Rectal smooth muscle tissue (tissue), 1 donor: ENCODE results near the gene NAALADL2.
"Not testable (repeated sequence)": the region's sequence is repeated elsewhere in the genome, so short reads cannot be mapped to it uniquely, and the experiment has no call there.

ENCODE experiments used
- H3K27ac ChIP-seq: one replicate; pipeline ENCODE4 v1.7.0; 2013; ENCODE audit warnings: low read depth, low read length, inconsistent platforms
- H3K27me3 ChIP-seq: one replicate; pipeline ENCODE4 v1.7.0; 2013; ENCODE audit warnings: low read length; ENCODE audit not compliant: control insufficient read depth, insufficient read depth
- H3K36me3 ChIP-seq: one replicate; pipeline ENCODE4 v1.7.0; 2013; ENCODE audit warnings: low read length; ENCODE audit not compliant: control insufficient read depth, insufficient read depth
- H3K4me1 ChIP-seq: one replicate; pipeline ENCODE4 v1.7.0; 2013; ENCODE audit warnings: low read length; ENCODE audit not compliant: control insufficient read depth, insufficient read depth
- H3K4me3 ChIP-seq: one replicate; pipeline ENCODE4 v1.7.0; 2013; ENCODE audit warnings: low read length
- H3K9ac ChIP-seq: one replicate; pipeline ENCODE4 v1.7.0; 2013; ENCODE audit warnings: low read length

Gene NAALADL2

GRCh38 chr3:175605851-175606250 lies 746.7 kb downstream of the NAALADL2 start:
- H3K9ac ChIP-seq, result no peak overlapping the region
- H3K4me1 ChIP-seq, result no peaks in the 10 kb centered on the region
- H3K4me3 ChIP-seq, result no peak overlapping the region
- H3K27me3 ChIP-seq, result no peaks in the 10 kb centered on the region
- H3K36me3 ChIP-seq, result no peaks in the 10 kb centered on the region
- H3K27ac ChIP-seq, result no peak overlapping the region

DNA sequence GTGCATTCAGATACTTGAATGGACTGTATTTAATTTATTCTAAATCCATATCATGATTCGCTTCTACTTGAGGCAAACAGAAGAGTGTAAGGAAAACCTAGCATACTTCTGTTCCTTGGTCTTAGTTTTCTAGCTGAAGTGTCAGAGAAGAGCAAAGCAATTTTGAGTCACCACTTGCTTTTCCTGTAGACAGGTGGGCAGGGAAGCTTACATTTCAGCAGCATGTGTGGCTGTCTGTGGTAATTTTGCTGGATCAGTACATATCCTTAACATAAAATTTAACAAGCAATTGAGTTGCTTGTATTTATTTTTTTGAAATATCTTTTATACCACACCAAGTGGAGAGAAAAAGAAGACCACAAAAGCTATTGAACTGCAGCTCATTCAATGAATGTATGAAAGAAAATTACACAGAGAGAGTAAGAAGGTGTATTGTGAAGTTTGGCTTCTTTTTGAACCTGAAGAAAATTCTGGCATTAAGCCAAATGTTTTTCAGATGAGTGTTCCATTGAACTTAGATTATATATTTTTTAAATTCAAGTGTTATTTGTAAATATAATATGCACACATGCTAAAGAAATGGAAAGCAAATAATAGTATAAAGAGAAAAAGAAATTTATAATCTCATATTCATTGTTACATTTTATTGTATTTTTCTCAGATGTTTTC lies 747.6 kb downstream of the NAALADL2 start:
- no peaks in the 10 kb centered on the region for H3K4me1 ChIP-seq
- no peak overlapping the region for H3K9ac ChIP-seq
- no peaks in the 10 kb centered on the region for H3K27me3 ChIP-seq
- H3K27ac ChIP-seq, result no peak overlapping the region
- H3K4me3 ChIP-seq, result no peak overlapping the region
- no peaks in the 10 kb centered on the region for H3K36me3 ChIP-seq

GRCh38 chr3:175608356-175608755 lies 749.2 kb downstream of the NAALADL2 start:
- H3K27ac ChIP-seq, result no peak overlapping the region
- no peaks in the 10 kb centered on the region for H3K27me3 ChIP-seq
- no peaks in the 10 kb centered on the region for H3K36me3 ChIP-seq
- no peak overlapping the region for H3K4me3 ChIP-seq
- H3K9ac ChIP-seq, result no peak overlapping the region
- H3K4me1 ChIP-seq, result no peaks in the 10 kb centered on the region

DNA sequence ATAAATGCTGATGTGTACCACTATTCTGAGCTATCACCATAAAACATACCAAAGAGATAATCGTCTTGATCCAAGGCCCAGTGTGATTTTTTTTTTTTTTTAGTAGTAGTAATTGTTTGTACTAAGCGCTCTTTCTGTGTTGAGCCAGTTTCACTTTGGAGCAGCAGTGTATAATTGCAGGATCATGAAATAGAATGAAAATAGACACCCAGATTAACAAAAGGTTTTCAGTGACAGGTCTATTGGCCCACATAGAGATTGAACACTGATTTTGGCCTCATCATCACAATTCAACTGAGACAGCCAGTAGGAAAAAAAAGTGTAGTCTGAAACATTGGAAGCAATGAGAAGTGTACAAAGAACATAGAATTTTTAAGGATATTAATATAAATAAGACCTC lies 749.8 kb downstream of the NAALADL2 start:
- no peak overlapping the region for H3K4me3 ChIP-seq
- H3K27ac ChIP-seq, result no peak overlapping the region
- no peak overlapping the region for H3K9ac ChIP-seq
- H3K4me1 ChIP-seq, result no peaks in the 10 kb centered on the region
- H3K36me3 ChIP-seq, result no peaks in the 10 kb centered on the region
- no peaks in the 10 kb centered on the region for H3K27me3 ChIP-seq

DNA sequence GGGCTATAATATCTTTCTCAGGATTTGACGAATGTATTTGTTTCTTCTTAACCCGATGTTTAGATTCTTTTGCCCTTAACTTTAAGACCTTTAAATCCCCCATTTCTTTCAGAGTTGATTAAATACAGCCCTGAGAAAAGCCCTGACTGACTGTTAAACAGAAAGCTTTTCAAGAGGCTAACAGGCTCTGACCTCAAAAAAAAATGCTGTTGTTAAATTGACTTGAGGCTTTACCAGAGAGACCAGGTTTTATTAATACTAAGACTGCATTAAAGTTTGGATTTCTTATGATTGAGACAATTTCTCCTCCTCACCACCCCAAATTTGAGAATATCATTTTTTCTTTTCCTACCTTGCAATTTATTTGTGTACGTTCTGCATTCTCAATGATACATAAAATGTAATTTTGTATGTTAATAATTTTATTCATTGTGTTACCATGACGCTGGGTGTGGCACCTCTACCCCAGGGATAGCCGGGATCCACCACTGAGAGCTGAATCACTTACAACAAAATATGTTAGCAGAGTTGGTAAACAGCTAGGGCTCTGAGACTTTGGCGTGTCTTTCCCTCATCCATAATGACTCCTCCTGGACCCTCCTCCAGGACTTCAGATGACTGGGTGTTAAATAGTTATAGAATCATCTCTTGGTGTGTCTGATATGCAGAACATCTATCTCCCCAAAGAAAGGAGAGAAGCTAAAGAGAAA lies 753.5 kb downstream of the NAALADL2 start:
- Histone ChIP-seq H3K9ac (no peak overlapping the region), H3K27me3 (no peaks in the 10 kb centered on the region), H3K4me1 (no peaks in the 10 kb centered on the region), H3K4me3 (no peak overlapping the region), H3K27ac (no peak overlapping the region), H3K36me3 (no peaks in the 10 kb centered on the region)

GRCh38 chr3:175614107-175614506 lies 755.0 kb downstream of the NAALADL2 start:
- H3K9ac ChIP-seq, H3K27me3 ChIP-seq, H3K4me1 ChIP-seq, H3K27ac ChIP-seq, H3K4me3 ChIP-seq, H3K36me3 ChIP-seq: not testable (repeated sequence)

- Histone ChIP-seq H3K4me3 (no peak overlapping the region), H3K27ac (no peak overlapping the region), H3K4me1 (no peaks in the 10 kb centered on the region), H3K36me3 (no peaks in the 10 kb centered on the region), H3K9ac (no peak overlapping the region), H3K27me3 (no peaks in the 10 kb centered on the region)
Measured at GRCh38 chr3:175617247-175617646, 758.1 kb downstream of the NAALADL2 start.

DNA sequence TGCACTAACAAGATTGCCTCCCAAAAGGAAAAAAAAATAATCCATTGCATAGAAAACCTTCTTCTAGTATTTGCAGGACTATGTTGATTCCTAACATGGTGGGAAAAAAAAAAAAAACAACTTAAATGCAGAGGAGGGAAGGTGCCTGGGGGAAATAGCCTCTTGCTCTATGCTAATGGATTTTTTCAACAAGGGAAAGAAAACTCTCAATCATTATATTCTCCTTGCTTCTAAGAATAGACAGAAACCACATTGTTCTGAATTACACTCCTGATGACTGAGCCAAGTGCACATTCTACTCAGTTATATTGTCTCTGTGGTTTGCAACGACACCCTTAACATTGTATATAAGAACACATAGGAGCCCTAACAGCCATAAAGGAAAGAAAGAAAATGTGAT lies 760.2 kb downstream of the NAALADL2 start:
- Histone ChIP-seq H3K27me3 (no peaks in the 10 kb centered on the region), H3K9ac (no peak overlapping the region), H3K4me1 (no peaks in the 10 kb centered on the region), H3K4me3 (no peak overlapping the region), H3K36me3 (no peaks in the 10 kb centered on the region), H3K27ac (no peak overlapping the region)

GRCh38 chr3:175620093-175620492 lies 761.0 kb downstream of the NAALADL2 start:
- Histone ChIP-seq H3K27ac (no peak overlapping the region), H3K9ac (no peak overlapping the region), H3K27me3 (no peaks in the 10 kb centered on the region), H3K4me3 (no peak overlapping the region), H3K36me3 (no peaks in the 10 kb centered on the region), H3K4me1 (no peaks in the 10 kb centered on the region)

GRCh38 chr3:175620532-175620931 lies 761.4 kb downstream of the NAALADL2 start:
- no peak overlapping the region for H3K4me3 ChIP-seq
- H3K27me3 ChIP-seq, result no peaks in the 10 kb centered on the region
- H3K4me1 ChIP-seq, result no peaks in the 10 kb centered on the region
- H3K36me3 ChIP-seq, result no peaks in the 10 kb centered on the region
- no peak overlapping the region for H3K27ac ChIP-seq
- H3K9ac ChIP-seq, result no peak overlapping the region

DNA sequence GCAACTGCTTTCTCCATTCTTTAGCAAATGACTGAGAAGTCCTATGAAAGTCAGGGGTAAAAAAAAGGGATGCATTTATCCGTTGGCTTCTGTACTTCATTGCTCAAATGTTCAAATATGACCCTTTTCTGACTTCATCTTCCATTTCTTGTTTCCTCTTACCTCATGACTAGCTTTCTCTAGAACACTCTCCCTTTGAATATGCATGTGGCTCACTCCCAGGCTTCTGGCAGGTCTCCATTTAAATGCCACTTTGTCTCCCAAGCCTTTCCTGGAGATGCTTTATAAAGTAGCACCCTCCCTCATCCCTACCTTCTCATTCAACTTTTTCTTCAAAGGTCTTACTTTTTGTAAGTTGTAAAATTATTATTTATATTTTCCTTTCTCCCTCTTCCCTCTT lies 781.8 kb downstream of the NAALADL2 start:
- Histone ChIP-seq H3K27me3 (no peaks in the 10 kb centered on the region), H3K4me3 (no peak overlapping the region), H3K36me3 (no peaks in the 10 kb centered on the region), H3K27ac (no peak overlapping the region), H3K9ac (no peak overlapping the region), H3K4me1 (no peaks in the 10 kb centered on the region)

DNA sequence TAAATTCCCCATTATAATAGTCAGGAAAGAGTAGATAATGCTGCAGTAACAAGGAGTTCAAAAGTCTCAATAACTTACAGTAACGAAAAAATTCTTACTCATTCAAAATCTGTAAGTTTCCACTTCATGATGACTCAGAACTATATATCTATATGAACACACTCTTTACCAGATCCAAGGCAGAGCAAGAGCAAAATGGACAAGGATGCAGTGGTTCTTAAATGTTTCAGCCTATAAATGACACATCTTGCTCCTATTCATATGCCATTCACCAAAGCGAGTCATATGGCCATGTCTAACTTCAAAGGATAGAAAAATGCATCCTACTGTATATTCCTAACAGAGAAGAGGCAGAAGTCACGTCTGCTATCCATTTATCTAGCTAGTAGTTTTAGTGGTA lies 787.7 kb downstream of the NAALADL2 start:
- H3K27ac ChIP-seq, result no peak overlapping the region
- no peaks in the 10 kb centered on the region for H3K36me3 ChIP-seq
- H3K4me3 ChIP-seq, result no peak overlapping the region
- no peak overlapping the region for H3K9ac ChIP-seq
- H3K27me3 ChIP-seq, result no peaks in the 10 kb centered on the region
- H3K4me1 ChIP-seq, result no peaks in the 10 kb centered on the region

DNA sequence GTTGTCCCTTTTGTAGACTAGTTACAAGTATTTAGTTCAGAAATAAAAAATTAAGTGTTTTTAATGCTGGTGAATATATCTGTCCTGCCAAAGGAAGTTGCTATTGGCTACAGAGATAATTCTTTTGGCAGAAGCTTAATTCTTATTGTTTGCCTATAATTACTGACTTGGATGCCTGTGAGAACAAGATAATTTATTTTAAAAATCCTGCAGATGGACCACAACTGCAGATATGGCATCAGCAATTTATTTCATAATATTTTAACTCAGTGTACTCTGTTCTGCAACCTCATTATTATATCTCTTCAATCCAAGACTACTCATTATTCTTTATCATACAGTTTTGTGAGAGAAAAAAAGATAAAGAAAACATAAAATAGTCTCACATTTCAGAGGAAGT lies 789.8 kb downstream of the NAALADL2 start:
- H3K36me3 ChIP-seq, result no peaks in the 10 kb centered on the region
- no peak overlapping the region for H3K27ac ChIP-seq
- H3K9ac ChIP-seq, result no peak overlapping the region
- no peaks in the 10 kb centered on the region for H3K27me3 ChIP-seq
- H3K4me3 ChIP-seq, result no peak overlapping the region
- no peaks in the 10 kb centered on the region for H3K4me1 ChIP-seq
